ENCODE measurements around the gene NQO2. TPM values are rescaled to one million over a fixed set of nuclear protein-coding genes. Genes with fewer than 3 reads are reported as not detected.

NQO2 gene
- total RNA-seq, 2 donors from 2014 or later: 50.8 to 199 TPM

DNA sequence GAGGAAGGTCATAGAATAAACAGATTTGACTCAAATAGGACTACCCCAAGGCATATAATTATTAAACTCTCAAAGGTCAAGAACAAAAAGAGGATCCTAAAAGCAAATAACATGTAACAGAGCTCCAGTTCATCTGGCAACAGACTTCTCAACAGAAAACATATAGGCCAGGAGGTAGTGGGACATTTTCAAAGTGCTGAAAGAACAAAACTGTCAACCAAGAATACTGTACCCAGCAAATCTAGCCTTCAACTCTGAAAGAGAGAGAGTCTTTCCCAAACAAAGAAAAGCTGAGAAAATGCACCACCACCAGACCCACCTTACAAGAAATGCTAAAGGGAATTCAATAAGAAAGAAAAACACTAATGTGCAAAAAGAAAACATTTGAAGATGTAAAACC is 11.9 kb downstream of the NQO2 start:
- Histone ChIP-seq H3K9ac (ENCODE audit: extremely low read depth, low read length, poor library complexity, severe bottlenecking) (no peak overlapping the region), H3K27me3 (ENCODE audit: control insufficient read depth, insufficient read depth, low read length, poor library complexity, severe bottlenecking) (no peaks in the 10 kb centered on the region), H3K27ac (ENCODE audit: low read depth, low read length) (no peak overlapping the region), H3K9me3 (ENCODE audit: control insufficient read depth, low read length) (peaks cover 40% of the 10 kb centered on the region), H3K36me3 (ENCODE audit: control insufficient read depth, insufficient read depth, low read length) (peaks cover 67% of the 10 kb centered on the region), H3K4me1 (ENCODE audit: control insufficient read depth, insufficient read depth, low read length) (no peaks in the 10 kb centered on the region), H3K4me3 (ENCODE audit: low read length) (no peak overlapping the region)
- Mint-ChIP-seq H3K9me3 (peaks cover 54% of the 10 kb centered on the region), H3K36me3 (ENCODE audit: low read depth) (peaks cover 90% of the 10 kb centered on the region), H3K4me3 (no peak overlapping the region), H3K4me1 (no peaks in the 10 kb centered on the region), H3K27ac (no peak overlapping the region), H3K27me3 (ENCODE audit: insufficient read depth) (no peaks in the 10 kb centered on the region)
- TF ChIP-seq, protein P1, sequence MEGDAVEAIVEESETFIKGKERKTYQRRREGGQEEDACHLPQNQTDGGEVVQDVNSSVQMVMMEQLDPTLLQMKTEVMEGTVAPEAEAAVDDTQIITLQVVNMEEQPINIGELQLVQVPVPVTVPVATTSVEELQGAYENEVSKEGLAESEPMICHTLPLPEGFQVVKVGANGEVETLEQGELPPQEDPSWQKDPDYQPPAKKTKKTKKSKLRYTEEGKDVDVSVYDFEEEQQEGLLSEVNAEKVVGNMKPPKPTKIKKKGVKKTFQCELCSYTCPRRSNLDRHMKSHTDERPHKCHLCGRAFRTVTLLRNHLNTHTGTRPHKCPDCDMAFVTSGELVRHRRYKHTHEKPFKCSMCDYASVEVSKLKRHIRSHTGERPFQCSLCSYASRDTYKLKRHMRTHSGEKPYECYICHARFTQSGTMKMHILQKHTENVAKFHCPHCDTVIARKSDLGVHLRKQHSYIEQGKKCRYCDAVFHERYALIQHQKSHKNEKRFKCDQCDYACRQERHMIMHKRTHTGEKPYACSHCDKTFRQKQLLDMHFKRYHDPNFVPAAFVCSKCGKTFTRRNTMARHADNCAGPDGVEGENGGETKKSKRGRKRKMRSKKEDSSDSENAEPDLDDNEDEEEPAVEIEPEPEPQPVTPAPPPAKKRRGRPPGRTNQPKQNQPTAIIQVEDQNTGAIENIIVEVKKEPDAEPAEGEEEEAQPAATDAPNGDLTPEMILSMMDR (conservative IDR thresholded peaks at IDR 0.05): no peak
- no peak for DNase-seq

DNA sequence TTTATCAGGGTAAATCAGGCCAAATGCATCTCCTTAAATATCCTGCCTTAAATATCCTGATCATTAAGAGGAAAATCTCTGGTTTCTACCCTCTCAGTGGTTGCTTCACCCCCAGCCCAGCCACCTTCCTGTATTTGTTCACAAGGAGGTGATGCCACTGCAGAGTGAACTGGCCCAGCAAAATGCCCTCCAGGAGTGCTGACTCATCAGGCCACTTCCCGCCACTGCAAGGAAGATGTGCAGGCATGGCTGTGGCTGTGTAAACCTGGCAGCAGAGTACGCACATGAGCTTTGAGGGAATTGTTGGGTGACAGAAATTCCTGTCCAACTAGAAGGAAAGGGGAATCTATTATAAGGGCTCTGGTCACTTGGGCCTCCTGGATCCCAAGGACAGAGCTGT is 13.8 kb downstream of the NQO2 start:
- H3K36me3 ChIP-seq (ENCODE audit: control insufficient read depth, insufficient read depth, low read length): peaks cover 52% of the 10 kb centered on the region
- H3K27ac ChIP-seq (ENCODE audit: low read depth, low read length): peak overlapping the region; percentile 17
- DNase-seq: peak; percentile 42
- peaks cover 33% of the 10 kb centered on the region for H3K9me3 ChIP-seq (ENCODE audit: control insufficient read depth, low read length)
- 92 to 95% methylated on average over 2 of the region's 2 CpGs for WGBS, 2 experiments (ENCODE audit: insufficient coverage in 1 of 2, insufficient read length in 1 of 2)
- TF ChIP-seq, protein P1 (conservative IDR thresholded peaks at IDR 0.05): no peak
- H3K9ac ChIP-seq (ENCODE audit: extremely low read depth, low read length, poor library complexity, severe bottlenecking): no peak overlapping the region
- no peaks in the 10 kb centered on the region for H3K4me1 ChIP-seq (ENCODE audit: control insufficient read depth, insufficient read depth, low read length)
- Mint-ChIP-seq H3K36me3 (ENCODE audit: low read depth) (peaks cover 89% of the 10 kb centered on the region), H3K4me3 (no peak overlapping the region), H3K27me3 (ENCODE audit: insufficient read depth) (no peaks in the 10 kb centered on the region), H3K9me3 (peaks cover 44% of the 10 kb centered on the region), H3K27ac (no peak overlapping the region), H3K4me1 (no peaks in the 10 kb centered on the region)
- no peak overlapping the region for H3K4me3 ChIP-seq (ENCODE audit: low read length)
- no peaks in the 10 kb centered on the region for H3K27me3 ChIP-seq (ENCODE audit: control insufficient read depth, insufficient read depth, low read length, poor library complexity, severe bottlenecking)

DNA sequence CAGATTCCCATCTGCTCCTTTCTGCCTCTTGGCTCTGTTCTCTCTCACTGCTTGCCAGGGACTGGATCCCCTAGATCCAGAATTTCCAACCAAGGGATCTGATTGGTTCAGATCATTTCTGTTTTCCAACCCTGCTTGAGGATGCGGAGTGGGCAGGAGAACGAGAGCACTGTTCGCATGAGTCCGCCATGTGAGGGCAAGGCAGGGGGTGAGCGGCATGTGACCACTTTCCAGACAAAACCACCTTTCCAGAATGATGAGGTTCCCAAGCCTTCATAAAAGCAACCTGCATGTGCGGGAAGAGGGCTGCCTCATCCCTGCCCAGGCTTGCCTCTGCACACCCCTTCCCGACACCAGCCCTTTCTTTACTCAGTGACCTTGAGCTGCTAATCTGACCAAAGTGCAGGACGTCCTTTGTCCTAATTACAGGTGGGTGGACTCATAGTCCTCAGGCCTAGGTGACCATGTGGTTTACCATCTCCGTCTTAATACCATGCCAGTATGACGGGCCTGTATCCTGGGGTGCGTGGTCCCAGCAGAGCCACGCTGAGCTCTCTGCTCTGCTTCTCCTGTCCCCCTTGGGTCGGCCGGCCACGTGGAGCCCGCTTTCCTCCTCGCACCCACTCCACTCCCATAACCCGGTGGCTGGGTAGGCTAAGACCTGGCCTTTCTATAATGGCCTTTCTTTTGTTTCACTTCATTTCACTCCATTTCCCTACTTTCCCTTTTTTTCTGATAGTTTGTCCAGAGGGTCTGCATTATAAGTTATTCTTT is 14.4 kb downstream of the NQO2 start:
- H3K27ac Mint-ChIP-seq: peak overlapping the region; percentile 53
- peaks cover 33% of the 10 kb centered on the region for H3K9me3 ChIP-seq (ENCODE audit: control insufficient read depth, low read length)
- H3K27me3 ChIP-seq (ENCODE audit: control insufficient read depth, insufficient read depth, low read length, poor library complexity, severe bottlenecking): no peaks in the 10 kb centered on the region
- H3K4me1 Mint-ChIP-seq: no peaks in the 10 kb centered on the region
- H3K9me3 Mint-ChIP-seq: peaks cover 38% of the 10 kb centered on the region
- H3K27me3 Mint-ChIP-seq (ENCODE audit: insufficient read depth): no peaks in the 10 kb centered on the region
- 92 to 93% methylated on average over 18 of the region's 18 CpGs for WGBS, 2 experiments (ENCODE audit: insufficient coverage in 1 of 2, insufficient read length in 1 of 2)
- no peak for DNase-seq
- no peak overlapping the region for H3K4me3 Mint-ChIP-seq
- H3K4me1 ChIP-seq (ENCODE audit: control insufficient read depth, insufficient read depth, low read length): no peaks in the 10 kb centered on the region
- peak overlapping the region; percentile 17 for H3K27ac ChIP-seq (ENCODE audit: low read depth, low read length)
- no peak overlapping the region for H3K9ac ChIP-seq (ENCODE audit: extremely low read depth, low read length, poor library complexity, severe bottlenecking)
- TF ChIP-seq, protein P1 (conservative IDR thresholded peaks at IDR 0.05): no peak
- H3K36me3 ChIP-seq (ENCODE audit: control insufficient read depth, insufficient read depth, low read length): peaks cover 52% of the 10 kb centered on the region
- no peak overlapping the region for H3K4me3 ChIP-seq (ENCODE audit: low read length)
- peaks cover 84% of the 10 kb centered on the region for H3K36me3 Mint-ChIP-seq (ENCODE audit: low read depth)

Measured in endodermal cell (in vitro differentiated cells).